Lower lobe of right lung (tissue), 2 donors: ENCODE measurements around the gene SMIM32. TPM values are rescaled to one million over a fixed set of nuclear protein-coding genes. Genes with fewer than 3 reads are reported as not detected.

ENCODE experiments used
- ATAC-seq, 2 donors: fragments of 200-7000 bp; cut with Tn5 transposase; one replicate each; pipeline ENCODE4 v1.9.1; 2020 to 2022; ENCODE audit warnings: mild to moderate bottlenecking in 2 of 2, moderate library complexity in 2 of 2
- DNase-seq: peaks from one replicate; pipeline ENCODE4 v3.0.0-alpha.2; 2020
- H3K27ac ChIP-seq: fragments of 200-600 bp; one replicate; pipeline ENCODE4 v1.8.0; 2022
- H3K27me3 ChIP-seq: fragments of 200-600 bp; one replicate; pipeline ENCODE4 v1.8.0; 2022; ENCODE audit warnings: low read depth
- H3K36me3 ChIP-seq: fragments of 200-600 bp; one replicate; pipeline ENCODE4 v1.8.0; 2022; ENCODE audit warnings: mild to moderate bottlenecking
- H3K4me1 ChIP-seq: fragments of 200-600 bp; one replicate; pipeline ENCODE4 v1.8.0; 2022
- H3K4me3 ChIP-seq: fragments of 200-600 bp; one replicate; pipeline ENCODE4 v1.8.0; 2022; ENCODE audit warnings: mild to moderate bottlenecking
- H3K9me3 ChIP-seq: fragments of 200-600 bp; one replicate; pipeline ENCODE4 v1.8.0; 2022
- CTCF ChIP-seq: fragments of 200-600 bp; IDR thresholded peaks from one replicate; pipeline ENCODE4 v1.8.0; 2022; ENCODE audit warnings: antibody characterized with exemption, mild to moderate bottlenecking
- intact Hi-C: fragments of 100-400 bp; cut with DNase I; formaldehyde crosslinking; loops from one replicate; pipeline ENCODE4 v1.11.0; 2022
- total RNA-seq: library from RNA; stranded (reverse); fragmentation: NEBNext Ultra II Directional; extraction: Animal tissue kit (Norgen Biotek cat#: 25700); gene quantifications from one replicate; pipeline ENCODE4 v1.2.1, GENCODE V29; 2021
- donor health status: DM: no; HTN: yes; CAD: no; lungs with severe emphysema.

SMIM32 gene
- total RNA-seq, 1 donor from 2014 or later: not detected

DNA sequence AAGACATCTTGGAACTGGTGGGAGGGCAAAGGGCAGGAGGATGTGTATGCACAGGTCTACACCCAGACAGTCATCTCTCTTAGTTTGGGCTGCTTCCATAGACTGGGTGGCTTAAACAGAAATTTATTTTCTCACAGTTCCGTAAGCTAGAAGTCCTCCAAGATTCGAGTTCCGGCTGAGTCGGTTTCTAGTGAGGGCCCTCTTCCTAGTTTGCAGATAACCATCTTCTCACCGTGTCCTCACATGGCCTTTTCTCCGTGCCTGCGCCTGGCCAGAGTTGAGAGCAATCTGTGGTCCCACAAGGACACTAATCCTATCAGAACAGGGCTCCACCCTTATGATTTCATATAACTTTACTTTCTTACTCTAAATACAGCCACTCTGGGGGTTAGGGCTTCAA is 4.1 kb downstream of the SMIM32 start:
- Histone ChIP-seq H3K4me1 (peaks cover 18% of the 10 kb centered on the region), H3K9me3 (no peaks in the 10 kb centered on the region), H3K36me3 (peaks cover 7% of the 10 kb centered on the region), H3K4me3 (no peak overlapping the region), H3K27me3 (peaks cover 30% of the 10 kb centered on the region), H3K27ac (no peak overlapping the region)
- intact Hi-C loops: no loop called here
- ATAC-seq (no peak), DNase-seq (no peak)
- no peak for TF ChIP-seq CTCF

DNA sequence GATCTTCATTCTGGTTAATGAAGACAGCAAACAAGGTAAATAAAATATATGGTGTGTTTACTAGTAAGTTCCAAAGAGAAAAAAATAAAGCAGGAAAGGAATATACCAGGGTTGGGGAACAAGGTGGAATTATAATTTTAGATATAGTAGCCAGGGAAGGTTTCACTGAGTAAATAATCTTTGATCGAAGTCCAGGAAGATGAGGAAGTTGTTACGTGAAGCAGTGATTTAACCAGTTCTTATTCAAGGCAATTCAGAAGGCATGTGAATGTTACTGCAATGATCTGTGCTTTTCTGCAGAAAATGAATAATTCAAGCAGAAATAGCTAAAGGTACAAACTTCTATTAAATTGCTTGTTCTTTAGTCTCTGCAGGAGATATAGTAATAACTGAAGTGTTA is 6.2 kb downstream of the SMIM32 start:
- no peak for TF ChIP-seq CTCF
- no peak overlapping the region for H3K4me3 ChIP-seq
- ATAC-seq: no peak

DNA sequence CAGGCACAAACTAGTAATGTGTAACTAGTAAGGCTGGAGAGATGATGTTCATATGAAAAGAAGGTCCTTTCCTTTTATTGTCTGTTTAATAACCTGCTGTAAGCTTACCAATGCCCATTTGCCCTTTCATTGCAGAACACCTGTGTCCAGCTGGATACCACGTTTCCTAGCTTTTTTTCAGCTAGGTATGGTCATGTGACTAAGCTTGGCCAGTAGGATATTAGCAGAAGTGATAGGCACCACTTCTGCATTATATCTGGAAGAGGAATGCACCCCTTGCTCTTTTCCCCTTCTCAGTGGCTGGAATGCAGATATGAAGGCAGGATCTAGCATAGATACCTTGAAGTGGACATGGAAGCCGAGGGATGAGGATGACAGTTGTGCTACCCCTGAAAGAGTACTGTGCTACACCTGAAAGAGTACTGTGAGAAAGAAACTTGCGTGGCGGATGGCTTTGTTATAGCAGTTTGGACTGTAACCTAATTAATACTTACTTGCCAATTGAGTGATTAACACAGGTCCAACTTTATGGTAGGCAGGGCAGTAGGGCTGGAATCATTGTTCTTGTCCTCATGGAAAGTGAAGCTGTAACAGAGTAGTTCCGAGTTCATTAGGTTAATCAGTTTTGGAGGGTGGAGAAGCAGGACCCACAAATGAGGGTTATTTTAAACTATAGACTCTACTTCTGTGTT is 6.8 kb downstream of the SMIM32 start:
- DNase-seq (no peak), ATAC-seq (no peak)
- Histone ChIP-seq H3K4me1 (no peaks in the 10 kb centered on the region), H3K27me3 (peaks cover 2% of the 10 kb centered on the region), H3K27ac (no peak overlapping the region), H3K4me3 (no peak overlapping the region), H3K9me3 (no peaks in the 10 kb centered on the region), H3K36me3 (peaks cover 17% of the 10 kb centered on the region)
- no peak for TF ChIP-seq CTCF
- intact Hi-C loops: no loop called here

More for the DNA sequence above, 6.2 kb downstream of the SMIM32 start:
- no peak for DNase-seq
- intact Hi-C loops: no loop called here
- no peaks in the 10 kb centered on the region for H3K9me3 ChIP-seq
- peaks cover 7% of the 10 kb centered on the region for H3K4me1 ChIP-seq
- H3K36me3 ChIP-seq: peaks cover 11% of the 10 kb centered on the region
- H3K27me3 ChIP-seq: peaks cover 9% of the 10 kb centered on the region
- H3K27ac ChIP-seq: no peak overlapping the region

DNA sequence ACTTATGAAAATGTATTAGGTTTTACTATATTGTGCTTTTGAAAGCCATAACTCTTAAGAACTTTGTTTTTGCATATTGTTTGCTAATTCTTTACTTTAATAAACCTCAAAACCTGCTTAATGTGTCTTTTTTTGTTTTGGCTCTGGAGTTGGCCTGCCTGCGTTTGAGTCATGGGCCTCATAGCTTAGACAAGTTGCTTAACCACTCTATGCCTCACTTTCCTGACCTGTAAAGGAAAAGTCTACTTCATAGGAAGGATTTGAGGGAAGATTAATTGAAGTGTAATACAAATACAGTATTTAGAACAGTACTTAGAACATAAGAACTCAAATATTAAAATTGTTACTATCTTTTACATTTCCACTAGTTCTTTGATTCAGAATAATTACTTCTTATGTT is 10.3 kb downstream of the SMIM32 start:
- intact Hi-C loops: no loop called here
- no peak overlapping the region for H3K4me3 ChIP-seq
- no peak for ATAC-seq
- TF ChIP-seq CTCF: no peak
- no peaks in the 10 kb centered on the region for H3K9me3 ChIP-seq
- DNase-seq: no peak
- no peaks in the 10 kb centered on the region for H3K4me1 ChIP-seq
- no peaks in the 10 kb centered on the region for H3K27me3 ChIP-seq
- H3K36me3 ChIP-seq: peaks cover 52% of the 10 kb centered on the region
- H3K27ac ChIP-seq: no peak overlapping the region

DNA sequence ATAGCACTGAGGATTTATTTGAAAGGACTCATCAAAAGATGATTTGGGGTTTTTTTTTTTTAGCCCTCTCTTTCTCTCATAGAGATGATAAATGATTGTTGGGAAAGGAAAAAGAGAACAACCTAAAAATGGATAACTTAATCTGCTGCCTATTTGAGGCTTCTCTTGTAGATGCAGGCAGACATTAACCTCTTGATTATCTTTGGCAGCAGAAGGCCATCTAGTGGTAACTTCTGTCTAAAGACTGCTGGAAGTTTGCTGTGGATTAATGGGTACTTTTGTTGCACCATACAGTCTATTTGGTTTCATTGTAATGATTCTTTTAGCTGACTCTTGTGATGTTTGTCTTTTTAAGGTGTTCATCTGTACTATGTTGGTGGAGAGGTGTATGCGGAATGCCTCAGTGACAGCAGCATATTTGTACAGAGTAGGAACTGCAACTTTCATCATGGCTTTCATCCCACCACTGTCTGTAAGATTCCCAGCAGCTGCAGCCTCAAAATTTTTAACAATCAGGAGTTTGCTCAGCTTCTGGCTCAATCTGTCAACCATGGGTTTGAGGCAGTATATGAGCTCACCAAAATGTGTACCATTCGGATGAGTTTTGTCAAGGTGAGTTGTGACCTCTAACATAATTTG is 18.8 kb downstream of the SMIM32 start:
- intact Hi-C loops: no loop called here

More for the DNA sequence above, 18.8 kb downstream of the SMIM32 start:
- H3K27me3 ChIP-seq: no peaks in the 10 kb centered on the region
- TF ChIP-seq CTCF: peak; percentile 58
- DNase-seq (no peak), ATAC-seq (peak in 1 of 2 donors; percentile 56)
- H3K4me1 ChIP-seq: no peaks in the 10 kb centered on the region
- no peaks in the 10 kb centered on the region for H3K9me3 ChIP-seq
- no peak overlapping the region for H3K4me3 ChIP-seq
- H3K27ac ChIP-seq: no peak overlapping the region
- H3K36me3 ChIP-seq: peaks cover 72% of the 10 kb centered on the region
